Fibroblast of skin of abdomen (primary cell): ENCODE results near the gene LGR5.
A peak's percentile ranks its signal among the peaks of the same experiment; 100 is the strongest.
"Not testable (repeated sequence)": the region's sequence is repeated elsewhere in the genome, so short reads cannot be mapped to it uniquely, and the experiment has no call there.

Experiments
- DNase-seq: peaks from one replicate; pipeline ENCODE4 v3.0.0-alpha.2; 2013

Gene LGR5

GRCh38 chr12:71474791-71475190 lies 35.2 kb downstream of the LGR5 start:
- DNase-seq: peak; percentile 22

GRCh38 chr12:71475280-71475679 lies 35.7 kb downstream of the LGR5 start:
- peak; percentile 37 for DNase-seq

- peak; percentile 91 for DNase-seq
These were observed 36.9 kb downstream of the LGR5 start for GRCh38 chr12:71476513-71476912.

GRCh38 chr12:71477609-71478008 lies 38.0 kb downstream of the LGR5 start:
- DNase-seq: no peak

DNA sequence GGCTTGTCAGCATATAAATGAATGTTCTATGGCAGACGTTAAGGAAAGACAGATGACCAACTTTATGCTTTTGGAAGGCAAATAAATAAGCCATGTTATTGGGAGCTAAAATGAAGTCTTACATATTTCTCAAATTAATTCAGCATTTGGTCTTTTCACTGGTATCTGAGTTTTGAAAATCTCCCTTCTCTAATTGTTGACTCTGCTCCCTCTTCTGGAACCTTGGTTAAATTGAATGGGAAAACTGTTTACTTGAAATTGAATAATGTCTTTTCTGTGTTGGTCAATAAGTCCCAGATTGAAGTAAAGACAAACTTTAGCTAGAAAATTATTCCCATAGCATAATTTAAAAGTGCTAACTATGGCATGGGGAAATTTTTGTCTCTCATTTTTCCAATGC lies 38.7 kb downstream of the LGR5 start:
- DNase-seq: no peak

- no peak for DNase-seq
These were observed 44.8 kb downstream of the LGR5 start for GRCh38 chr12:71484272-71484905.

- DNase-seq: not testable (repeated sequence)
These were observed 51.2 kb downstream of the LGR5 start for GRCh38 chr12:71490844-71491243.

DNA sequence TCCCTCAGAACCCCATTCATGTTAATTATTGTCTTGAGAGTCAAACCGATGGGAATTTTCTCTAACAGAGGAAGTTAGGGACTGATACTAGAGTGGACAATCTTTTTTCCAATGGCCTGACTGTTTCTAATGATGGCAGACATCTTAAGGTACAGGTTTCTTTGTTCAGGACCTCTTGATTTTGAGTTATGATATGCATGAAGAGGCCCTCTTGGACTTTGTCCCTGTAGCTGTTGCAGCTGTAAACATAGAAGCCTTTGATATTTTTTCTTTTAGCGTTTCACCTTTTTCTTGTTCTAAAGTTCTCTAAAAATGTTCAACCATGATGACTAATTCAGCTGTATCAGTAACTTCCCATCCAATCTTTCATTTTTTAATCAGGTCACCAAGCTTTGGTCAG lies 53.0 kb downstream of the LGR5 start:
- DNase-seq: no peak

- DNase-seq: no peak
These were observed 60.2 kb downstream of the LGR5 start for GRCh38 chr12:71499834-71500233.

GRCh38 chr12:71503579-71504391 lies 64.2 kb downstream of the LGR5 start:
- DNase-seq: no peak

DNA sequence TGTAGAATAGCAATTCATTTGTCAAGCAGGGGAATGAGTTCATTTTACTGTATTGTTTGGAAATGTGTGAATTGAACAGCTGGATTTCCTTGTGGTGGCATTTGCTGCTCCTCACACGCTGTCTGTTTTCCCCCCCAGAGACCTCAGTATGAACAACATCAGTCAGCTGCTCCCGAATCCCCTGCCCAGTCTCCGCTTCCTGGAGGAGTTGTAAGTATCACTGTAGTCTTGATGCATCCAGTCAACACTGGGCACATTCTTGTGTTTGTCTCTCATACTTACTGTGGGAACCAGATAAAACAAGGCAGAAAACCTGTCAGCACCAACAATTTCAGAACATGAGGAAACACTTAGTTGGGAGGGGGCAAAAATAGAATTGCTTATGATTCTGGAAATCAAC lies 64.9 kb downstream of the LGR5 start:
- DNase-seq: peak; percentile 1

DNA sequence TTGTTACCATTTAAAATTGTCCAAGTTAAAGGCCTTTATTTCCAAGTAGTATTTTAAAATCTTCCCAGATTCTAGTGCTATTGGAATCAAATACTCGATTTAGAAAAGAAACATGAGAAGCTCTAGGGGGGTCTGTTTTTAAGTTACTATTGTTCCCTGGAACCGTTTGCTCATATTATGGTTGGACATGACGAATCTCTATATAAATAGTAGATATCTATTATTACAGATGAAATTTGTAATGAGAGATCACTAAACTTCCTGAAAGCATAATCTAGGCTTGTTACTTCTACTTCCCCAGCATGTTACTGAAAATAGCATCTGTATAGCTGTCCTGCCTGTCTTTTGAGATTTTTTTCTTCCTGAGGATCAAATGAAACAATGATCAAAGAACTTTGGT lies 70.1 kb downstream of the LGR5 start:
- no peak for DNase-seq

DNA sequence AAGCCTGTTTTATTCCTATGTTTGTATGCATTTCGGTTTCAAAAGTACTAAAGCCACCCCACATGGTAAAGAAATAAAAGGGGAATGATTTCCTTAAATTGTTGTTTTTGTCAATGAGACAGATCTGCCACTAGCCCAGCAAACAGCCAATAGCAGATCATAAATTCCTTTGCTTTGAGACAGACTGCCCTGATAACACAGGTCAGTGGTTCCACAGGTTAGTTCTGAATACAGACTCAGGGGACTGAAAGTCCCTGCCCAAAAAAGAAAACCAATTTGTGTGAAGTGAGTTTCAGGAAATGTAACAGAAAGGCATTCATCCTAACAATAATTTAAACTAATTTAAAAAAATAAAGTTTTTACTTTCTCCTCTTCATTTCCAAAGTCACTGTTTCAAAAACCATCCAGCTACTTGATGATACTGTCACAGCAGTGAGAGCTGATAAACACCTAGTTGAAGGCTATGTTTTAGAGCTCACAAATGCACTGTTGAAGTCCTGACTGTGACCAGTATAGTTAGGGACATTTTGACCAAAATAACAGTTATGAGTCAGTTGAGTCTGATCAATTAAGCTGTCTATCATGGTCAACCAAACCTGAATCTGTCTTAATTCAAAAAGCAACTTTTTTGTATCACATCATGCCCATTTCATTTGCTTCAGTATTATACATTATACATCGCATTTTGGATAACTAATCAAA lies 77.7 kb downstream of the LGR5 start:
- no peak for DNase-seq

DNA sequence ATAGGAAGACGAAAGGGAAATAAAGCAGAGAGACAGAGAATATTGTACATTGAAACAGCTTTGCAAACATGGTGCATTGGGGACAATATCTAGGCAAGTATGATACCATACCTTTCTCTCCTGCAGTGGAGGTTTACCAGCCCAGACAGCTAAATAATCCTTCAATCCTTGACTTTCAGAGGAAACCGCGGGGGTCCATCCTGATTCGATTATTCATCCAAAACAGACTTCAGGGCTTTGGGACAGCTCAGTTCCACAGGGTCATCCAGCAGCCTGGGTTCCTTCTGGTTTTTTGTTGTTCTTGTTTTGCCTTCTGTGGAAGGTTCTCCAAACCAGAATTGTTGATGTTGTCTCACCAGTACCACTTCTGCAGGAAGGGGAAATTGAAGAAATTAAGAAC lies 81.5 kb downstream of the LGR5 start:
- DNase-seq: no peak

DNA sequence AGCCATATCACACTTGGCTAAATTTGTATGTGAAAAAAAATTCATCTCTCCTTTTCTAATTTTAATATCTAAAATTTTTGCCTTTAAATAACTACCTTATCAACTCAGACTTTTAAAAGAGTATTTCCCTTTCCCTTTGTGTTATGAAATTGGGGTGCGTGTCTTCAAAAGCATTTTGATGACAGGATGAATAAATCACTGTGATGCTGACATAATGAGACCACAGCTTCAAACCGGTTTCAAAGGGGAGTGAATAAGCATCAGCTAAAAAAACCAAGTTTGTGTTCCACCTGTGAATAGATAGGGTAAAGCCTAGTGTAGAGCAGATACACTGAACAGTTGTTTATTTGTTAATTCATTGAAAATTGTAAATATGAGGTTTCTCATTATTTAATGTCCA lies 85.0 kb downstream of the LGR5 start:
- DNase-seq: no peak

DNA sequence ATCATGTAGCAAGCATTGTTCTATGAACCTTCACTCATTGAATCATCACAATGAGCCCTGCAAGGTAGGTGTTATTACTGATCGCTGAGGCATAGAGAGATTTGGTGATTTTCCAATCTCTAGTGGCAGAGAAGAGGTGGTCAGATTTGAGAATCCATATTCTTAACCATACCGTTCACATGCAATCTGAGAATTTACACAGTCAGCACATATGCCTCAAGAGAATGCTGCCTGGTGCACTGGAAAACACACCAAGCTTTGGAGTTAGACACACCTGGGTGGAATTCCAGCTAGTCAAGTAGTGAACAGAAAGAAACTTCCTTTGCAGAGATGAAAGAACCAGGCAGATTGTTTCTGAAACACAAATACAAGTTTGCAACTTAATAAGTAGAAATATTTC lies 94.1 kb downstream of the LGR5 start:
- no peak for DNase-seq

- DNase-seq: no peak
These were observed 96.8 kb downstream of the LGR5 start for GRCh38 chr12:71536279-71536938.

DNA sequence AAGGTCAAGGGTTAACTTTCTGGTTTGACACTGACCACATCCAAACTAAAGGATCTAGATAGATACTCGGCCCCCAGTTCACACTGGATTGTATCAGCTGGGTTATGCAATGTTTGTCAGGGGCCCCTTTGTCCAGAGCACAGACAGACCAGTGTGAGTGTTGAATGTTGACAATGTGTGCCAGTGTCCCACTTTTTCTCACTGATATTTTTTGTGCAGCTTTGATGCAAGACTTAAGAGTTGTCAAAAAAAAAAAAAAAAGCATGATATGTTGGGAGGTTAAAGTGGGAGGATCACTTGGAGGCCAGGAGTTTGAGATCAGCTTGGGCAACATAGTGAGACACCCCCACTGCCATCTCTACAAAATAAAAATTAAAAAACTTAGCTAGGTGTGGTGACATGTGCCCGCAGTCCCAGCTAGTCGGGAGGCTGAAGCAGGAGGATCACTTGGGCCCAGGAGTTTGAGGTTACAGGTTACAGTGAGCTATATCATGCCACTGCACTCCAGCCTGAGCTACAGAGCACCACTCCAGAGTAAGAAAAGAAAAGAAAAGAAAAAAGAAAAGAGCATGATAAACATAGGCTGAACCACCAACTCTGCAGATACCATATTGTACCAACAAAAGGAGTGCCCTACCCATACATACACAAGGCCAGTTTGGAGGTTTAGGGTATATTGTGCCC lies 97.5 kb downstream of the LGR5 start:
- DNase-seq: no peak

DNA sequence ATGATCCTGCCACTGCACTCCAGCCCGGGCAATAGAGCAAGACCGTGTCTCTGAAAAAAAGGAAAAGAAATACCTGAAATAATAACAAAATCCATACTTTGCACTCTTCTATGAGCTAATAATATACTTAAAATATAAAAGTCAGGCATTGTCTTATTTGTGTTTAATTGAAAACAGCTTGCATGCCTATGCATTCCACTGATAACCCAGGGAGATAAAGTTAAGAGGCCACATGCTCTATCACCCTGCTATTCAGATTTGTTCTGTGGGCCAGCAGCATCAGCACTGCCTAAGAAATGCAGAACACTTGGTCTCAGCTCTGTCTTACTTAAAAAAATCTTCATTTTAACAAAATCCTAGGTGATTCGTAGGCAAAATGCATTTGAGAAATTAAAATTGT lies 99.2 kb downstream of the LGR5 start:
- DNase-seq: no peak

DNA sequence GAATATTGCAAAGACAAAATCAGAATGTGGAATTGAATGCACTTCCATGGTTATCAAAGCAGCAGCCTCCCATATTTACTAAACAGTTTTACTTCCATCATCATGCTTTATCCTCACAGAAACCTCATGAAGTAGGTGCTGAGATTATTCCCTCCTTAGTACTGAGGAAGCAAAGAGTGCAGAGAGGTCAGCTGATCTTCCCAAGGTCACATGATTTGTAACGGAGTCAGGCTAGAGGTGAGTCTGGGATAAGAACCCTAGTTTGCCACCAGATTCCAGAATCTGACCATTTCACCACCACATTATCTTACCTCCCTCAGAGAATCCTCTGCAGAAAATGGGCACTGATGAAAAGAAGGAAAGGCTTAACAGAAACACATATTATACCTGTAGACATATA lies 102.0 kb downstream of the LGR5 start:
- no peak for DNase-seq

- DNase-seq: no peak
These were observed 106.8 kb downstream of the LGR5 start for GRCh38 chr12:71546322-71546861.

GRCh38 chr12:71548893-71549292 lies 109.3 kb downstream of the LGR5 start:
- DNase-seq: no peak
